CD4-positive, alpha-beta T cell treated with Interleukin-15 for 4 hours (primary cell): ENCODE results near the gene FBXO44.
"Not testable (repeated sequence)": the region's sequence is repeated elsewhere in the genome, so short reads cannot be mapped to it uniquely, and the experiment has no call there.

Source experiments
- DNase-seq: peaks from one replicate; pipeline ENCODE4 v3.0.0-alpha.2; 2020; ENCODE audit warnings: low spot score

Gene FBXO44, protein sequence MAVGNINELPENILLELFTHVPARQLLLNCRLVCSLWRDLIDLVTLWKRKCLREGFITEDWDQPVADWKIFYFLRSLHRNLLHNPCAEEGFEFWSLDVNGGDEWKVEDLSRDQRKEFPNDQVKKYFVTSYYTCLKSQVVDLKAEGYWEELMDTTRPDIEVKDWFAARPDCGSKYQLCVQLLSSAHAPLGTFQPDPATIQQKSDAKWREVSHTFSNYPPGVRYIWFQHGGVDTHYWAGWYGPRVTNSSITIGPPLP

DNA sequence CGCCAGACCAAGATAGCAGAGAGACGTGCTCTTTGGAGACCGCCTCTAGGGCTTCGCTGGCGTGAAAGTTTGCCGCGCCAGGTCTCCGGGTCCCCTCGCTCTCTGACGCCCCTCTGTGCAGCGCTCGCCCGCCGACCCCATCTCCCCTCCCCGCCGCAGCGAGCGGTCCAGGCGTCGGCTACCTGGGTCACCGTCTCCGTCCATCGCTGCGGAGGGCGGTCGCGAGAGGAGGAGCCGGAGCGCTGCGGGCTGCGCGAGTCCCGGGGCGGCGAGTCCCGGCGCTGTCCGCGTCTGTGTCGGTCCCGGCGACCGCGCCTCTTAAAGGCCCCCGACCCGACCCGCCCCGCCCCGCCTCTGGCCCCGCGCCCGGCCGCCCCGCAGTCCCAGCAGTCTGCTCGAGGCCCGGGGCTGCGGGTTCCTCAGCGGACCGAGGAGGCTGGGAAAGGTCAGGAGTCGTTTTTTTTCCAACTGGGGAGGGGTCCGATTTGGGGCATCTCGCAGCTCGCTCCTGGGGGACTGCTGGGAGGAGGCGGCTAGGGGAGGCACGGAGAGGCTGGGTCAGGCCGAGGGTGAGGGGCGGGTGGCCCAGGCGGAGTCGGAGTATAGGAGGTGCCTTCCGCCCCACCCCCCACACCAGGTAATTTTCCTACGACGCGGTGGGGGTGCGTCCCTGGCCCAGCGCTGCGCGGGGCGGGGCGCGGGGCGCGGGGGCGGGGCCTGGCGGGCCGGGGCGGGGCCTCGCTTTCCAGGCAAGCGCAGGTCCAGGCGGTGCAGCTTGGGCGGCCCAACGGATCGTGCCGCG lies at the start of gene FBXO44, which contains the start of gene FBXO2:
TSS of gene FBXO44 (plus strand) at position 741 of the 802 bp plus-strand sequence. CDS start 959 bp downstream, outside the sequence.
TSS of gene FBXO2 (minus strand) at position 293 of the 802 bp plus-strand sequence. CDS start at position 204, 89 bp downstream.
- DNase-seq: peak; percentile 49

DNA sequence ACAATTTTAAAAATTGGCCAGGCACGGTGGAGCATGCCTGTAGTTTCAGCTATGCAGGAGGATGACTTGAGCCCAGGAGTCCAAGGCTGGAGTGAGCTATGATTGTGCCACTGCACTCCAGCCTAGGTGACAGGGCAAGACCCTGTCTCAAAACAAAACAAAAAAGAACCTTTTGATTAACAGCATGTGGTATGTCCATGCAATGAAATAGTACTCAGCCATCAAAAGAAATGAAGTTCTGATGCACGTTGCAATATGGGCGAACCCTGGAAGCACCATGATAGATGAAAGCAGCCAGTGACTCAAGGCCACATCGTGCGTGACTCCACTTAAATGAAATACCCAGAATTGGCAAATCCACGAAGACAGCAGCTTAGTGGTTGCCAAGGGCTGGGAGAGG lies 47.9 kb upstream of the FBXO44 start:
- no peak for DNase-seq

DNA sequence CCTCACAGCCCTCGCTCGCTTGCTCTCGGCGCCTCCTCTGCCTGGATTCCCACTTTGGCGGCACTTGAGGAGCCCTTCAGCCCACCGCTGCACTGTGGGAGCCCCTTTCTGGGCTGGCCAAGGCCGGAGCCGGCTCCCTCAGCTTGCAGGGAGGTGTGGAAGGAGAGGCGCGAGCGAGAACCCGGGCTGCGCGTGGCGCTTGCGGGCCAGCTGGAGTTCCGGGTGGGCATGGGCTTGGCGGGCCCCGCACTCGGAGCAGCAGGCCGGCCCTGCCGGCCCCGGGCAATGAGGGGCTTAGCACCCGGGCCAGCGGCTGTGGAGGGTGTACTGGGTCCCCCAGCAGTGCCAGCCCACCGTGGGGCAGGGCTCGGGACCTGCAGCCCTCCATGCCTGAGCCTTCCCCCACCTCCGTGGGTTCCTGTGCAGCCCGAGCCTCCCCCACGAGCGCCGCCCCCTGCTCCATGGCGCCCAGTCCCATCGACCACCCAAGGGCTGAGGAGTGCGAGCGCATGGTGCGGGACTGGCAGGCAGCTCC lies 46.0 kb upstream of the FBXO44 start:
- not testable (repeated sequence) for DNase-seq

DNA sequence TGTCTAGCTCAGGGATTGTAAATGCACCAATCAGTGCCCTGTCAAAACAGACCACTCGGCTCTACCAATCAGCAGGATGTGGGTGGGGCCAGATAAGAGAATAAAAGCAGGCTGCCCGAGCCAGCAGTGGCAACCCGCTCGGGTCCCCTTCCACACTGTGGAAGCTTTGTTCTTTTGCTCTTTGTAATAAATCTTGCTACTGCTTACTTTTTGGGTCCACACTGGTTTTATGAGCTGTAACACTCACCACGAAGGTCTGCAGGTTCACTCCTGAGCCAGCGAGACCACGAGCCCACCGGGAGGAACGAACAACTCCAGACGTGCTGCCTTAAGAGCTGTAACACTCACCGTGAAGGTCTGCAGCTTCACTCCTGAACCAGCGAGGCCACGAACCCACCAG lies 45.3 kb upstream of the FBXO44 start:
- DNase-seq: not testable (repeated sequence)

DNA sequence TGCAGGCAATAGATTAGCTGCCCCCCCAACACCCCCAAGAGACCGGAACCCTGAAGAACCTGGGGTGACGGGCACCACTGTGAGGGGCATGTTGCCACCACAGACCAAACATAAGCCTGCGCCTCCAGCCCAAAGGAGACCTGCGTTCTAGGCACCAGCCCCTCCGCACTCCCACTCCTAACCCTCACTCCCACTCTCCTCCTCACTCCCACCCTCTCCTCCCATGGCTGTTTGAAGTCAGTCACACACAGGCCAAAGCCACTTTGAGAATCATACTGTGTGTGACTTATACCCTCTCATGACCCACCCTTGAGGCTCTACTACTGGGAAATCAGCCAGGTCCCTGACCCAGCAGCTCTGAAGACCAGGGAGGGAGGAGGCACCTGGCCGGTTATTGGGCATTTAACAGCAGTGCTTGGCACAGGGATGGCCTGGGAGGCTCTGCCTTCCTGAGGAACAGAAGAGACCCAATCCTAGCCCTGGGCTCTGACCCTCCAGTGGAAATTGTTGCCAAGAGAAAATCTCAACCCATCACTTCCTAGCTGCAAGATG lies 44.0 kb upstream of the FBXO44 start:
- DNase-seq: no peak

DNA sequence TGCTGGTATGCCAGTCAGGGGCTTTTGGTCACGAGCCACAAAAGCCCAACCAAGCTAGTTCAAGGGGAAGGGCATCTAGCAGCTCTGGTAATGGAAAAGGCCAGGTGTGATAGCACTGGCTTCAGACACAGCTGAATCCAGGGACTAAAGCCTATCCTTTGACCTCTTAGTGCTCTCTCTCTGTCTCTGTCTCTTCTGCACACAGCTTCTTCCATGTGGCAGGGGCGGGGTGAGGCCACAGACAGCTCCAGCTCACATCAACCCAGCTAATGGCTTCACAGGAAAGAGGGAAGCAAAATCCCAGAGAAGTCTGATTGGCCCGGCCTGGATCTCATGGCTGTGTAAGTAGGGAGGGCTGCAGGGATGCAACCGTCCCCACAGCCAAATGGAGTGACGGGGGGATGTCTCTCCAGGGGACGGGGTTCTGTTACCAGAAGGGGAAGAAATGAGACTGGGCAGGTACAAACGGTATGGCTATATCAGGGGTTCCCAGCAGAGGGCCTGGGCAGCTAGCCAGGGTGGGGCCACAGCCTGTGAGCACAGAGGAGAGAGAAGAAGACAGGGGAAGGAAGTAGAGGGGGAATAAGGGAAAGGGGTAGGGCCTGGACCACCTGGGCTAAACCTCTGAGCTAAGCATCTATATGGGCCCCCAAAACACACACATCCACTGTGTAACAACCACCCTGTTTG lies 42.9 kb upstream of the FBXO44 start:
- no peak for DNase-seq

DNA sequence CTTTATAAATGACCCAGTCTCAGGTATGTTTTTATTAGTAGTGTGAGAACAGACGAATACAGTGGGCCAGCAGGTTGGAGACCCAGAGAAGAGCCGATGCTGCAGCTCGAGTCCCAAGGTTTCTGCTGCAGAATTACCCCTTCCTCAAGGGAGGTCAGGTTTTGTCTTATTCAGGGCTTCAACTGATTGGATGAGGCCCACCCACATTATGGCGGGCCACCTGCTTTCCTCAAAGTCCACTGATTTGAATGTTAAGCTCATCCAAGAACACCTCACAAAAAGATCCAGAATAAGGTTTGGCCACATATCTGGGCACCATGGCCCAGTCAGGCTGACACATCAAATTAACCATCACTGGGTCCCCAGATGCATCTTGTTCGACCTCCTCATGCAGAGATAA lies 41.3 kb upstream of the FBXO44 start:
- no peak for DNase-seq

DNA sequence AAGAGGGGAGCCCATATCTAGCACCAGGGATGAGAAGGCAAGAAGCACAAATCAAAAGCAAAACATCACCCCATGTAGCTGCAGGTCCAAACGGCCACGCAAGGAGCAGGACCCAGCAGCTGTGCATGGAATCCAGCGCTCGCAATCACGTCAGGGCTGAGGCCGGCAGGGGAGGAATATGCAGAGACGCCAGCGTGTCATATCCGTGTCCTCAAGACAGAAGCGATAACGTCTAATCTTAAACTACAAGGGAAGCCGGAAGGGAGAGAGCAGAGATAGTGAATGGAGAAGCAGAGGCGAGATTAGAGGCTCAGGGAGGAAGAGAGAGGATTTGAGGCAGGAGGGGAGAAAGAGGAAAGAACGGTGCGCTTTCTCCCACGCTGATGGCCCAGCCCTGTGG lies 39.6 kb upstream of the FBXO44 start:
- DNase-seq: no peak

DNA sequence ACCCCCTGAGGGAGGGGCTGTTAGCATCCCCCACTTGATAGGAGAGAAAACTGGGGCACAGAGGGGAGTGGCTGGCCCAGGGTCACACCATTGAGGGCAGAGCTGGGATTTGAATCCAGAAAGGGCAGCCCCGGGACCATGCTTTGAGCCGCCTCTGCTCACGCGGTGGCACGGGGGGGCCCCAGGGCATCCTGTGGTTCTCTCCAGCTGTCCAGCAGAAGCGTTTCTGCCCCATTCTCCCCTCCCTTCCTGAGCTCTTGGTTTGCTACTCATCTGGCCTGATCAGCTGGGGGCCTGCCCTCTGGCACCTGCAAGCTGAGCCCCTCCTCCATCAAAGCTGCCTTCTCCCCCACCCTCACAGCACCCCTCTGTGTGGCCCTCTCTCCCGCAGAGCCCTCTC lies 37.9 kb upstream of the FBXO44 start:
- DNase-seq: no peak

DNA sequence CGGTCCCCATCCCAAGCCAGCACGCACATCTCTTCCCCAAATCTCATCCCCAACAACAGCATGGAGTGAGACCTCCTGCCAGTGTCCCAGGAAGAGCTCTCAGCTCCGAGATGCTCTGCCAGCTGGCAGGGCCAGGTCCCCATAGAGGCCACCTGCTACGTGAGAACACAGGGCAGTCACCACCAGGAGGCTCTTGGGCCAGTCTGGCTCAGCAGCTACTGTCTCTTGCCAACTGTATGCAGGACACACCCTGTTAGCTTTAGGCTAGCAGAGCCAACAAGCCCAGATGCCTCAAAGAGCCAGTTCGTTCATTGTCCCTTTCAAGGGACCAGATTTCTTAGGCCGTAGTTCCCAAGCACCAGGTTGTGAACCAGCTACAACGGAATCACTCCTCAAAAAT lies 37.4 kb upstream of the FBXO44 start:
- DNase-seq: no peak

DNA sequence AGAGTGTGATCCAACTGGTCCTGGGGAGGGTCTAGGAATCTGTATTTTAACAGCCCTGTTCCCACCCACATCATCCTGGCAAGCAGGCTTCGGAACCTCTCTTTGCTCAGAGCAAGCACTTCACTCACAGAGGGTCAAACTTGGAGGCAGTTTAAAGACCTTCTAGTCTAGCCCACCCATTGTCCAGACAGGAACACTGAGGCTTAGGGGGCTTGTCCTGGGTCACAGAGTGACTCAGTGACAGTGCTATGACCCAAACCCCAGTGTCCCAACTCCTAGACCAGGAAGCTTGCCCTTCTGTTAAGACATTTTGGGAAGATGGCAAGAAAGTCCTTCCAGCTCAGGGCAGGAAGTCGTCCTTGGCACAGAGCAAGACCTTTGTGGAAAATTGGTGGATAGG lies 36.9 kb upstream of the FBXO44 start:
- DNase-seq: no peak

DNA sequence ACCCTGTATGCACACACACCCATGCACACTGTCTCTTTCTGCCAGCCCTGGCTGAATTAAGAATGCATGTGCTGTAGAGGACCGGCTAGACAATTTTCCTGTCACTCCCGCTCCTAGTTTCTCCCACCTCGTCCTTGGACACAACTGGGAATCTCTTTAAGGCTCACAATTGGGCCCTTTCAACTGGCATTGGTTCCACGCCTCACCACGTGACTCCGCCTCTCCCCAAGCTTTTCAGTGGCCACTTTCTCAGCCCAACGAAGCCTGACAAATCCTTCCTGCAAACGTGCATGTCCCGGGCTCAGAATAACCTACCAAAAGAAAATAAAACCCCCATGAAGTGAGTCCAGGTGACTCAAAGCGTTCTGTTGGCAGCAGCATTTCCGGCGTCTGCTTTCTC lies 34.3 kb upstream of the FBXO44 start:
- no peak for DNase-seq

DNA sequence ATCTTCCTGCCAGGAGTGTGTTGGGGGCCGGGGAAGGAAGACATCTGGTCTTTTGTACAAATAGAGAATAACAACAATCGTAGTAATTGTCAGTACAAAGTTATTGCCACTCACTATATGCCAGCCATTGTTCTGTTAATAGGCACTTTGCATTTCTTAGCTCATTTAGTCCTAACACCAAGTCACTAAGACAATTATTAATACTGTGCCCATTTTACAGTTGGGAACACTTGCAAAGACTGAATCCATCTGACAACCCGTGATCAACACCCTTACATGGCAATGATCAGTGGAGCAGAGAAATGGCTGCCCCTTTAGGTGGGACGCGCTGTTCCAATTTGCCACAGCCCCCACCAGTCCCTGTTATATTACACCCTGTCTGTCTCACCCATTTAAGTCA lies 33.8 kb upstream of the FBXO44 start:
- DNase-seq: no peak

DNA sequence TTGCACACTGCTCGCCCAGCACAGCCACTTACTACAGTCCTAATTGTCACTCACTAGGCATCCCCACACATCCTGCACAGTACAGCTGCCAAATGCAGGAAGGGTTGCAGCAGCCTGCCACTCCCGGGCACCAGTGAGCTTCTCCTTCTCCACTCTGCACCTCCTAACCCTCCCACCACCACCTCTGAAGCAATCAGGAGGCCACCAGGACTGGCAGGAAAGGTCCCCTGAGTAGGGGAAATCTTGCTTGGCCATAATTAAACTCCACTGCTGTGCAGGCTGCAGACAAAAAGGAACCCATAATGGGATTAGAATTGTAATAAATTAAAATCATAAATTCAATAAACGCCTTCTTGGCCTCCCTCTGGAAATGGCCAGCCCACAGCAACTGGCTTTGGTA lies 32.3 kb upstream of the FBXO44 start:
- DNase-seq: no peak

DNA sequence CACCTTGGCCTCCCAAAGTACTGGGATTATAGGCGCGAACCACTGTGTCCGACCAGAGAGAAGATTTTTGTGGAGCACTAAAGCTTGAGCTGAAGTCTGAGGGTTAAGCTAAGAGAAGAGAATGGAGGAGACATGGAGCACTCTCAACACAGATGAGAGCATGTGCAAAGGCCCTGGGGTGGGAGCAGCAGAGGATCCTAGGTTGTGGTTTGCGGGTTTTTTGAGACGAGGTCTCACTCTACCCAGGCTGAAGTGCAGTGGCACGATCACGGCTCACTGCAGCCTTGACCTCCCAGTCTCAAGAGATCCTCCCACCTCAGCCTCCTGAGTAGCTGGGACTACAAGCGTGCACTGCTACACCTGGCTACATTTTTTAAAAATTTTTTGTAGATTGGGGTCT lies 31.0 kb upstream of the FBXO44 start:
- DNase-seq: no peak

DNA sequence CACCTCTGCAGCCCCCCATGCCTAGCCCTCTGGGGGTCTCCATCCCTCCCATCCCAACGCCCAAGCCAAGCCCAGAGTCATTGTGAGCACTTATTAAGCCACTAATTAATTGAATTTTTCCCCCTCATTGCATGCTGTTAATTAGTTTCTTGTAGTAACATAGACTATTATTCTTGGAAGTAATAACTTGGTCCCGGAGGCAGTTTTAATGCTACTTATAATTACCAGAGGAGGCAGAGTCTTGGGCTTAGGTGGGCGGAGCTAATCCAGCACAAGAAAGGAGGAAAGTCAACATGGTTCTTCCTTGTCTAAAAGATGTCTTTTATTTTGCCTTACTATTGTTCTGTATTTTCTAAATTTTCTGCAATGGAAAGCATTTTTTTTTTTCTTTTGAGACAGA lies 28.1 kb upstream of the FBXO44 start:
- no peak for DNase-seq

DNA sequence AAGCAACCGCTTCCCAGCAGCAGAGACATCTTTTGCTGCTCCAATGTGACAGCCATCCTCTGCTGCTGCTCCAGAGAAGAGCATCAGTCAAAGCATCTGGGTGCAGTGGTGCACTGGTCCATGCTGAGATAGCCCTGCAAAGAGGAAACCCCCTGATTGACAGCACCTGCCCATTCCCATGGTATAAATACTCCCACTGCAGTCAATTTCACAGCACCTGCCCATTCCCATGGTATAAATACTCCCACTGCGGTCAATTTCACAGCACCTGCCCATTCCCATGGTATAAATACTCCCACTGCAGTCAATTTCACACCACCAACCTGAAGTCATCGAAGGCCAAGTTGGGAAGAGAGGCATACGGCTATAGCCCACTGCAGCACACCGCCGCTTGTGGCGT lies 25.9 kb upstream of the FBXO44 start:
- no peak for DNase-seq

DNA sequence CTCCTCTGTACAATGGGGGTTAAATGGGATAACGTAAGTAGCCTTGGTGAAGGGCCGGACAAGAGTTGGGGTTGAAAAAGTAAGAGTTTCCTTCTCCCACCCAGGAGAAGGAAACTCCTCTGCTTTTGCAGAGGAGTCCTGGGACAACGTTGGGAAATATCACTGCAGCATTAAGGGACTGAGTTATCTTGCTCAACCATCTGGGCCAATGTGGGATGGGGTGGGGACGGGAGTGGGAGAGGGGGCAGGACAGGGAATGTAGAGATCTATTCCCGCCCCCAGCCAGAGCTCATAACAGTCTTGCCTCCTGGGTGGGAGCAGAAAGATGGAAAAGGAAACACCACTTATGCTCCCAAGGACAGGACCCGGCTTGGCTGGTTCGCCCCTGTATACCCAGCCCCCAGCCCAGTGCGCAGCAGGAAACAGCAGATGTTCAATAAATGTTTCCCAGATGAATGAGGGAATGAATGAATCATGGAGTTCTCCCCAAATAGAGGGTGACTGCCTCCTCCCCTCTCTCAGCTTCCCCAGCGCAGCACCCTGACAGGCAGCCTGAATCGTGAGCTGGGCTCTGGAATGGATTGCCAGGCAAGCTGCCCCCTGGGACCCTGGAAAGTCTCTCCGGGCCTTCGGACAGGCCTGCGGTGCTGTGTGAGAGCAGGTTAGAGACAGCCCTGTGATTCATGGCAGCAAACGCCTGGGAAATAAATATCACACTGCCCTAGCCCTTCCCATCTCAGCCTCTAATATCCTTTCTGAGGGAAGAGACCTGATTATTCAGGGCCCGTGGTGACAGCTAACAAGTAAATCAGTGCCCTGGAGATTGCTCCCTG lies 25.3 kb upstream of the FBXO44 start:
- DNase-seq: no peak

DNA sequence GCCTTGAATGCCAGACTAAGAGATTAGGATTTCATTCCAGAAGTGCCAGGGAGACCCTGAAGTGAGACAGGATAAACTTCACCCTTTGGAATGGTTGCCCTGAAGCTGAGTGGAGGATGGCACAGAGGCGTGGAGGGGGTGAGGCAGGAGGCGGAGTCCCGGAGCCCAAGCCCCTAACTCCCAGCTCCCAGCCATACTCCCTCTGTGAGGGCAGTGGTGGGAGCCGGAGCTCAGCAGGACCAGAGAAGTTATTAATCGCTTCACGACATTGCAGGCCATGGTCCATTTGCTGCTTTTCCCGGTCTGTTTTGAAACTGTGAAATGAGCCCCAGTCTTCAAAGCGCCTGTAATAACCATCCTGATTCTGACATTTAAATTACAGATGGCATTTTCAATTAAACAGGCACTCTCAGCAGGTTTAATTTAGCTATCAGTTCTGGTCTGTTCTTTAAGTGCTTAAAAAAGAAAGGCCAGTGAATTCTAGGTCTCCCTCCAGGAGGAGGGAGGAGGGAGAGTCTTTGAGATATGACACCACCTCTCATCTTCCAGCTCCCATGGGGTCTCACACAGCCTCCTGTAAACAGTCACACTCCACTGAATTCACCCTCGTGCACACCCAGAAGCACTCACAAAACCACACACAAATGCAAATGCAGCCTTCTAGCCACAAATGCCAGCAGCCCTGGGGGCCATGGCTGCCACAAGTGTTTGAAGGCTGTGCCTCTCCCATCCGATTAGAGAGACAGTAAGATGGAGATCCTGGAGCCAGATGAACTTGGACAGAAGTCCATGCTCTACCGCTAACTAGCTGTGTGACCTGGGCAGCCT lies 20.1 kb upstream of the FBXO44 start:
- DNase-seq: no peak

DNA sequence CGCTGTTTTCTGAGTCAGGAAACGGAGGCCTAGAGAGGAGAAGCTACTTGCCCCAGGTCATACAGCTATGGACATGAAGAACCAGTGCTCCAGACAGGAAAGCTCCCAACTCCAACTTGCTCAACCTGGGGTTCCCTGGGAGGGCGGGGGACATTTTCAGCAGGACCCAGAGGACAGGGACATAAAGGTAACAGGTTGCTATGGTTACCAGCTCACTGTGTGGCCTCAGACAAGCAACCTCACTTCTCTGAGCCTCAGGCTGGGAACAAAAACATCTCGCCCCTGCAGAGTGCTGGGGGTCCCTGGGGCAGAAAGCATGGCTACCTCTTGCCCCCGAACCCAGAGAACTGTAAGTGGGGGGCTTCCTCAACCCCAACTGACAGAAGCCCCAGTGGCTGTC lies 16.6 kb upstream of the FBXO44 start:
- DNase-seq: no peak

DNA sequence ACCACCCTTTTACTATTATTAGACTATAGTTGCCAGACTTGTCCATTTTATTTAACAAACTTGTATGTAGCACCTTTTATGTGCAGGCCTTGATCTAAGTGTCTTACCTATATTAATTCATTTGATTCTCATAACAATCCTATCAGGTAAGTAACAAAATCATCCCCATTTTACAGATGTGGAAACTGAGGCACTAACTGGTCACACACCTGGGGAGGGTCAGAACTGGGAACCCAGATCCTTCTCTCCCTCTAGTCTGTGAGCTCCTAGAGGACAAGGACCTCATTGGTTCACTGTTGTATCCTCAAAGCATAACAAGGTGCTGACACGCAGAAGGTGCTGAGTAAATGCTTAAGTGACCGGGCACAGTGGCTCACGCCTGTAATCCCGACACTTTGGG lies 15.3 kb upstream of the FBXO44 start:
- DNase-seq: no peak
